ENCODE results near the gene ACAA1. TPM values are rescaled to one million over a fixed set of nuclear protein-coding genes. Genes with fewer than 3 reads are reported as not detected.

Gene ACAA1
- total RNA-seq, 1 experiment from 2014 or later: 52.0 TPM

DNA sequence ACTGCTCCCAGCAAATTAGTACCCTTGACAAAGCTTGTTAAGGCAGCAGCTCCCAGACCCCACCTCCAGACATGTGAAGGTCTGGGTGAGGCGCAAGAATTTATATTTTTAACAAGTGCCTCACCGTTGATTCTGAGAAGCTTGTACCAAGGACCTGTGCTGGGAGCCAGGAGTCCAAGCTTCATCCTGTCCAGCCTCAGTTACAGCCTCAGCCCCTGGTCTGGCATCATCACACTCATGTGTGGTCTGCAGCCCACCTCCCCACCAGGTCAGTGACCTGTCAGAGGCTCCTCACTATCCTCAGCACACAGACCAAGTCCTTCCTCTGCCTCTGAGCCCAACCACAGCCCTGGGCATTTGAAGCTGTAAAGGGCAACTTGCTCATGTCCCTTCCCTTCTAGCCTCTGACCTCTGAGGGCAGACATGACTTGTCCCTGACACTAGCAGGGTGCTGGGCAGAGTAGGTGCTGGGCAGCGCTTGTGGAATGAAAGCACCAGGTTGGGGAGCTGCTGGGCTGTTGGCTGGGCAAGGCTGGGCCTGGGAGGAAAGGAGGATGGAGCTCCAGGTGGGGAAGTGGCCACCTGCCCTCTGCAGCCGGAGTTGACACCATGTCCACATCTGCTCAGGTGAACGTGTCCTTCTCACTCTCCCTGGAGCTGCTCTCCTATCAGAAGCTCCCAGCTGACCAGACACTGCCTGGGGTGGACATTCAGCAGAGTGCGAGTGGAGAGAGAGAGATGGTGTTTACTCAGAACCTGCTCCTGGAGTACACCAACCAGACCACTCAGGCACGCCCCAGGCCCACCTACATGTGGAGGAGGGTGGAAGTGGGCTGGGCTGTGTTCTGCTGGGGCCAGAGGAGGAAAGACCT, 16.9 kb downstream of the ACAA1 start:
- no peak for ATAC-seq
- H3K27me3 ChIP-seq (ENCODE audit: control insufficient read depth, insufficient read depth, low read length): no peaks in the 10 kb centered on the region
- no peaks in the 10 kb centered on the region for H3K9me3 ChIP-seq (ENCODE audit: control insufficient read depth, insufficient read depth, low read depth, low read length)
- no TSS peak for BruUV-seq (replicated peaks)
- no peaks in the 10 kb centered on the region; the same call in none of the 2 replicates for H3K36me3 ChIP-seq (ENCODE audit: control insufficient read depth, insufficient read depth, low read length)
- POLR2A ChIA-PET: interaction anchor here (0.7 kb wide), 1 partner anchor 8 kb away, joined by 6 read pairs; no protein-coding TSS in a partner anchor
- H3K4me3 ChIP-seq (ENCODE audit: low read depth in 2 of 2, low read length in 2 of 2): no peak overlapping the region
- H3K4me1 ChIP-seq (ENCODE audit: control insufficient read depth, insufficient read depth, low read length): no peaks in the 10 kb centered on the region
- TF ChIP-seq SIN3A (IDR thresholded peaks at IDR 0.05; ENCODE audit: borderline replicate concordance, insufficient read depth, low read depth, low read length) (no peak), TCF7L2 (IDR thresholded peaks at IDR 0.05; ENCODE audit: low read depth, low read length) (no peak)
- TF ChIP-seq, protein P1, sequence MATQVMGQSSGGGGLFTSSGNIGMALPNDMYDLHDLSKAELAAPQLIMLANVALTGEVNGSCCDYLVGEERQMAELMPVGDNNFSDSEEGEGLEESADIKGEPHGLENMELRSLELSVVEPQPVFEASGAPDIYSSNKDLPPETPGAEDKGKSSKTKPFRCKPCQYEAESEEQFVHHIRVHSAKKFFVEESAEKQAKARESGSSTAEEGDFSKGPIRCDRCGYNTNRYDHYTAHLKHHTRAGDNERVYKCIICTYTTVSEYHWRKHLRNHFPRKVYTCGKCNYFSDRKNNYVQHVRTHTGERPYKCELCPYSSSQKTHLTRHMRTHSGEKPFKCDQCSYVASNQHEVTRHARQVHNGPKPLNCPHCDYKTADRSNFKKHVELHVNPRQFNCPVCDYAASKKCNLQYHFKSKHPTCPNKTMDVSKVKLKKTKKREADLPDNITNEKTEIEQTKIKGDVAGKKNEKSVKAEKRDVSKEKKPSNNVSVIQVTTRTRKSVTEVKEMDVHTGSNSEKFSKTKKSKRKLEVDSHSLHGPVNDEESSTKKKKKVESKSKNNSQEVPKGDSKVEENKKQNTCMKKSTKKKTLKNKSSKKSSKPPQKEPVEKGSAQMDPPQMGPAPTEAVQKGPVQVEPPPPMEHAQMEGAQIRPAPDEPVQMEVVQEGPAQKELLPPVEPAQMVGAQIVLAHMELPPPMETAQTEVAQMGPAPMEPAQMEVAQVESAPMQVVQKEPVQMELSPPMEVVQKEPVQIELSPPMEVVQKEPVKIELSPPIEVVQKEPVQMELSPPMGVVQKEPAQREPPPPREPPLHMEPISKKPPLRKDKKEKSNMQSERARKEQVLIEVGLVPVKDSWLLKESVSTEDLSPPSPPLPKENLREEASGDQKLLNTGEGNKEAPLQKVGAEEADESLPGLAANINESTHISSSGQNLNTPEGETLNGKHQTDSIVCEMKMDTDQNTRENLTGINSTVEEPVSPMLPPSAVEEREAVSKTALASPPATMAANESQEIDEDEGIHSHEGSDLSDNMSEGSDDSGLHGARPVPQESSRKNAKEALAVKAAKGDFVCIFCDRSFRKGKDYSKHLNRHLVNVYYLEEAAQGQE (IDR thresholded peaks at IDR 0.05; ENCODE audit: insufficient read depth in 1 of 2, low read depth in 2 of 2, low read length in 1 of 2): no peak
- TF ChIP-seq, protein P2, sequence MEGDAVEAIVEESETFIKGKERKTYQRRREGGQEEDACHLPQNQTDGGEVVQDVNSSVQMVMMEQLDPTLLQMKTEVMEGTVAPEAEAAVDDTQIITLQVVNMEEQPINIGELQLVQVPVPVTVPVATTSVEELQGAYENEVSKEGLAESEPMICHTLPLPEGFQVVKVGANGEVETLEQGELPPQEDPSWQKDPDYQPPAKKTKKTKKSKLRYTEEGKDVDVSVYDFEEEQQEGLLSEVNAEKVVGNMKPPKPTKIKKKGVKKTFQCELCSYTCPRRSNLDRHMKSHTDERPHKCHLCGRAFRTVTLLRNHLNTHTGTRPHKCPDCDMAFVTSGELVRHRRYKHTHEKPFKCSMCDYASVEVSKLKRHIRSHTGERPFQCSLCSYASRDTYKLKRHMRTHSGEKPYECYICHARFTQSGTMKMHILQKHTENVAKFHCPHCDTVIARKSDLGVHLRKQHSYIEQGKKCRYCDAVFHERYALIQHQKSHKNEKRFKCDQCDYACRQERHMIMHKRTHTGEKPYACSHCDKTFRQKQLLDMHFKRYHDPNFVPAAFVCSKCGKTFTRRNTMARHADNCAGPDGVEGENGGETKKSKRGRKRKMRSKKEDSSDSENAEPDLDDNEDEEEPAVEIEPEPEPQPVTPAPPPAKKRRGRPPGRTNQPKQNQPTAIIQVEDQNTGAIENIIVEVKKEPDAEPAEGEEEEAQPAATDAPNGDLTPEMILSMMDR (IDR thresholded peaks at IDR 0.05): no peak
- CTCF ChIA-PET: no interaction called here
- in situ Hi-C loops (cut with HindIII; ENCODE audit: low pct_unique_long_range_greater_than_20kb, low sequenced_read_pairs): no loop called here
- H3K27ac ChIP-seq (ENCODE audit: low read length): no peak overlapping the region
- intact Hi-C loops (cut with micrococcal nuclease; ENCODE audit: unreplicated experiment): no loop called here
- no peak for DNase-seq (ENCODE audit: low read depth, low spot score)

DNA sequence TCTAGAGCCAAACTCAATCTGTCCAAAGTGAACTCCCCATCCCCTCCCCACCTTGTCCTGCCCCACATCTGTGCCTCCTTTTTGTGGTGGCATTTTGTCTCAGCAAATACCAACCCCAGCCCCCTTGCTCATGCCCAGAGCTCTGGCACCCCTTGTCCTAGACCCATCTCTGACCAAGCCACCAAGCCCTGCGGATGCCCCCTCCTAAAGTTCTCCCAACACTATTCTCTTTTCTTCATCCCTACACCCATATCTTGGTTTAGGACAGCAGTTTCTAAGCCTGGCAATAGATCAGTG, 17.7 kb downstream of the ACAA1 start:
- ChIA-PET POLR2A (interaction anchor here (0.7 kb wide), 1 partner anchor 9 kb away, joined by 6 read pairs; no protein-coding TSS in a partner anchor), CTCF (interaction anchor here (0.7 kb wide), 1 partner anchor 11 kb away, joined by 3 read pairs; no protein-coding TSS in a partner anchor)
- H3K36me3 ChIP-seq (ENCODE audit: control insufficient read depth, insufficient read depth, low read length): no peaks in the 10 kb centered on the region; the same call in none of the 2 replicates
- BruUV-seq (replicated peaks): no TSS peak
- DNase-seq (ENCODE audit: low read depth, low spot score): no peak
- intact Hi-C loops (cut with micrococcal nuclease; ENCODE audit: unreplicated experiment): no loop called here
- H3K9me3 ChIP-seq (ENCODE audit: control insufficient read depth, insufficient read depth, low read depth, low read length): no peaks in the 10 kb centered on the region
- no peak overlapping the region for H3K4me3 ChIP-seq (ENCODE audit: low read depth in 2 of 2, low read length in 2 of 2)
- H3K4me1 ChIP-seq (ENCODE audit: control insufficient read depth, insufficient read depth, low read length): no peaks in the 10 kb centered on the region
- in situ Hi-C loops (cut with HindIII; ENCODE audit: low pct_unique_long_range_greater_than_20kb, low sequenced_read_pairs): no loop called here
- TF ChIP-seq SIN3A (IDR thresholded peaks at IDR 0.05; ENCODE audit: borderline replicate concordance, insufficient read depth, low read depth, low read length): no peak
- TF ChIP-seq, protein P2 (IDR thresholded peaks at IDR 0.05): no peak
- TF ChIP-seq POLR2AphosphoS5 (IDR thresholded peaks at IDR 0.05; ENCODE audit: low read depth, low read length): no peak
- no peak for TF ChIP-seq TCF7L2 (IDR thresholded peaks at IDR 0.05; ENCODE audit: low read depth, low read length)
- TF ChIP-seq, protein P1 (IDR thresholded peaks at IDR 0.05; ENCODE audit: insufficient read depth in 1 of 2, low read depth in 2 of 2, low read length in 1 of 2): no peak
- no peak overlapping the region for H3K27ac ChIP-seq (ENCODE audit: low read length)
- H3K27me3 ChIP-seq (ENCODE audit: control insufficient read depth, insufficient read depth, low read length): no peaks in the 10 kb centered on the region
- no peak for ATAC-seq
